DND-41 (cell line): ENCODE results near the gene CENPB.

Experiments
- EZH2 ChIP-seq: IDR thresholded peaks from 3 replicates; pipeline ENCODE4 v1.6.1; 2012; ENCODE audit warnings: borderline replicate concordance, low read depth, mild to moderate bottlenecking, moderate library complexity, low read length, inconsistent platforms; ENCODE audit not compliant: severe bottlenecking
- TF ChIP-seq, protein P1 (sequence below): IDR thresholded peaks from 2 replicates; pipeline ENCODE4 v1.5.1; 2012; ENCODE audit warnings: borderline replicate concordance, low read length, moderate library complexity, mild to moderate bottlenecking; ENCODE audit not compliant: poor library complexity, severe bottlenecking; ENCODE audit errors: extremely low read depth

GRCh38 chr20:3812975-3813847 is 26.7 kb upstream of the CENPB start:
- TF ChIP-seq, protein P1, sequence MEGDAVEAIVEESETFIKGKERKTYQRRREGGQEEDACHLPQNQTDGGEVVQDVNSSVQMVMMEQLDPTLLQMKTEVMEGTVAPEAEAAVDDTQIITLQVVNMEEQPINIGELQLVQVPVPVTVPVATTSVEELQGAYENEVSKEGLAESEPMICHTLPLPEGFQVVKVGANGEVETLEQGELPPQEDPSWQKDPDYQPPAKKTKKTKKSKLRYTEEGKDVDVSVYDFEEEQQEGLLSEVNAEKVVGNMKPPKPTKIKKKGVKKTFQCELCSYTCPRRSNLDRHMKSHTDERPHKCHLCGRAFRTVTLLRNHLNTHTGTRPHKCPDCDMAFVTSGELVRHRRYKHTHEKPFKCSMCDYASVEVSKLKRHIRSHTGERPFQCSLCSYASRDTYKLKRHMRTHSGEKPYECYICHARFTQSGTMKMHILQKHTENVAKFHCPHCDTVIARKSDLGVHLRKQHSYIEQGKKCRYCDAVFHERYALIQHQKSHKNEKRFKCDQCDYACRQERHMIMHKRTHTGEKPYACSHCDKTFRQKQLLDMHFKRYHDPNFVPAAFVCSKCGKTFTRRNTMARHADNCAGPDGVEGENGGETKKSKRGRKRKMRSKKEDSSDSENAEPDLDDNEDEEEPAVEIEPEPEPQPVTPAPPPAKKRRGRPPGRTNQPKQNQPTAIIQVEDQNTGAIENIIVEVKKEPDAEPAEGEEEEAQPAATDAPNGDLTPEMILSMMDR: no peak
- no peak for TF ChIP-seq EZH2
